Naive thymus-derived CD4-positive, alpha-beta T cell (primary cell): Measurements from ENCODE around the gene ARHGEF7. TPM values are rescaled to one million over a fixed set of nuclear protein-coding genes. Genes with fewer than 3 reads are reported as not detected.
"Not testable (repeated sequence)": the region's sequence is repeated elsewhere in the genome, so short reads cannot be mapped to it uniquely, and the experiment has no call there.

Source experiments
- ATAC-seq: fragments of 150-1000 bp; cut with Tn5 transposase; 2 replicates; pipeline ENCODE4 v1.10.0; 2021; ENCODE audit warnings: mild to moderate bottlenecking, moderate library complexity
- CTCF ChIA-PET: fragments of 350-600 bp; sonication (Branson Sonifier 250); formaldehyde crosslinking; loops from one replicate; lab custom pipeline; 2021; ENCODE audit warnings: antibody characterized with exemption; lab: Charles Lee
- POLR2A ChIA-PET: fragments of 350-600 bp; sonication (Branson Sonifier 250); formaldehyde crosslinking; loops from one replicate; lab custom pipeline; 2021; ENCODE audit warnings: antibody characterized with exemption, inconsistent platforms; lab: Charles Lee
- DNase-seq, 9 donors: peaks; one replicate each; pipeline versions ENCODE4 v3.0.0 to v3.0.0-alpha.2; 2020 to 2022; ENCODE audit warnings: mixed read lengths in 1 of 9
- H3K27ac ChIP-seq: one replicate; pipeline ENCODE4 v1.7.0; 2013; ENCODE audit warnings: mild to moderate bottlenecking, low read depth, low read length, moderate library complexity
- H3K27me3 ChIP-seq, 2 donors: one replicate each; pipeline ENCODE4 v1.7.0; 2013; ENCODE audit warnings: low read length in 2 of 2, mild to moderate bottlenecking in 2 of 2, moderate library complexity in 2 of 2; ENCODE audit not compliant: control insufficient read depth in 2 of 2, insufficient read depth in 2 of 2
- H3K36me3 ChIP-seq, 3 experiments: 1 replicate in 2 of 3; 2 replicates in 1 of 3; pipeline ENCODE4 v1.7.0; 2013; ENCODE audit warnings: low read length in 3 of 3, mild to moderate bottlenecking in 3 of 3, moderate library complexity in 1 of 3; ENCODE audit not compliant: insufficient read depth in 3 of 3, control insufficient read depth in 2 of 3
- H3K4me1 ChIP-seq, 2 donors: one replicate each; pipeline ENCODE4 v1.7.0; 2013; ENCODE audit warnings: low read length in 2 of 2, mild to moderate bottlenecking in 2 of 2, moderate library complexity in 1 of 2; ENCODE audit not compliant: control insufficient read depth in 2 of 2, insufficient read depth in 2 of 2
- H3K4me3 ChIP-seq: 2 replicates; pipeline ENCODE4 v1.7.0; 2013; ENCODE audit warnings: mild to moderate bottlenecking, low read length
- H3K9me3 ChIP-seq, 3 experiments: 1 replicate in 2 of 3; 2 replicates in 1 of 3; pipeline ENCODE4 v1.7.0; 2013; ENCODE audit warnings: low read length in 3 of 3; ENCODE audit not compliant: control insufficient read depth in 2 of 3
- H3K27ac Mint-ChIP-seq, 9 donors: one replicate each; pipeline ENCODE4 v1.8.0; 2020 to 2022; ENCODE audit warnings: mixed read lengths in 9 of 9, mild to moderate bottlenecking in 8 of 9, moderate library complexity in 5 of 9, inconsistent platforms in 2 of 9
- H3K27me3 Mint-ChIP-seq, 5 donors: one replicate each; pipeline ENCODE4 v1.8.0; 2021 to 2022; ENCODE audit warnings: mixed read lengths in 5 of 5, mild to moderate bottlenecking in 1 of 5
- H3K36me3 Mint-ChIP-seq, 5 donors: one replicate each; pipeline ENCODE4 v1.8.0; 2020 to 2022; ENCODE audit warnings: mixed read lengths in 5 of 5, mild to moderate bottlenecking in 3 of 5, inconsistent platforms in 1 of 5
- H3K4me1 Mint-ChIP-seq, 7 donors: one replicate each; pipeline ENCODE4 v1.8.0; 2020 to 2022; ENCODE audit warnings: mixed read lengths in 7 of 7, mild to moderate bottlenecking in 3 of 7, inconsistent platforms in 1 of 7
- H3K4me3 Mint-ChIP-seq, 10 donors: one replicate each; pipeline ENCODE4 v1.8.0; 2020 to 2022; ENCODE audit warnings: mild to moderate bottlenecking in 10 of 10, mixed read lengths in 10 of 10, moderate library complexity in 6 of 10, inconsistent platforms in 2 of 10
- H3K9me3 Mint-ChIP-seq, 11 donors: one replicate each; pipeline ENCODE4 v1.8.0; 2020 to 2022; ENCODE audit warnings: mixed read lengths in 11 of 11, mild to moderate bottlenecking in 4 of 11, inconsistent platforms in 1 of 11, moderate library complexity in 1 of 11
- intact Hi-C, 2 donors: fragments of 100-400 bp; cut with micrococcal nuclease; formaldehyde crosslinking; loops; one replicate each; pipeline ENCODE4 v1.15.1; 2023
- polyA plus RNA-seq, 2 donors: library from polyadenylated mRNA; unstranded; fragments of 300-500 nt; fragmentation: Illumina TruSeq; gene quantifications; one replicate each; pipeline ENCODE4 v1.2.3, GENCODE V29; 2021
- total RNA-seq, 6 experiments: library from RNA in 5 of 6; stranded (reverse) in 5 of 6; gene quantifications; 1 replicate in 5 of 6; 2 replicates in 1 of 6; pipeline ENCODE4 v1.2.3 and lab custom pipeline; 2021 to 2026

ARHGEF7 gene
- total and polyA plus RNA-seq, 7 experiments from 2014 or later, result 10.0 to 84.0 (median 76.7) TPM

- H3K9me3 Mint-ChIP-seq, result peaks cover 20 to 61% (median 39%) of the 10 kb centered on the region in 11 donors
- POLR2A ChIA-PET, H3K4me3 Mint-ChIP-seq, intact Hi-C loops, H3K27me3 ChIP-seq, ATAC-seq, H3K4me3 ChIP-seq, H3K27ac ChIP-seq, CTCF ChIA-PET, H3K4me1 ChIP-seq, H3K27ac Mint-ChIP-seq, H3K36me3 ChIP-seq, H3K4me1 Mint-ChIP-seq, DNase-seq: not testable (repeated sequence)
- peaks cover 5 to 17% (median 11%) of the 10 kb centered on the region in 5 donors for H3K36me3 Mint-ChIP-seq
- peaks cover 0 to 22% (median 5%) of the 10 kb centered on the region in 3 experiments for H3K9me3 ChIP-seq
- peaks cover 22 to 46% (median 36%) of the 10 kb centered on the region in 5 donors for H3K27me3 Mint-ChIP-seq
Measured at GRCh38 chr13:111071526-111071925, 43.6 kb upstream of the ARHGEF7 start.

DNA sequence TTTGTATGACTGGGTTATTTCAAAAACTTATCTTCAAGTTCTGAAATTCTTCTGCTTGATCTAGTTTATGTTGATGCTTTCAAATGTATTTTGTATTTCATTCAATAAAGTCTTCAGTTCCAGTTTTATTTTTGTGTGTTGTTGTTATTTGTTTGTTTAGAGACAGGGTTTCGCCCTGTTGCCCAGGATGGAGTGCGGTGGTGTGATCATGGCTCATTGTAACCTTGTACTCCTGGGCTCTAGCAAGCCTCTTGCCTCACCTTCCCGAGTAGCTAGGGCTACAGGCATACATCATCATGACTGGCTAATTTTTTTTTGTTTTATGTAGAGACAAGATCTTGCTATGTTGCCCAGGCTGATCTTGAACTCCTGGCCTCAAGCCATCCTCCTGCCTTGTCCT, 40.3 kb upstream of the ARHGEF7 start:
- Mint-ChIP-seq H3K9me3 (peaks cover 20 to 65% (median 39%) of the 10 kb centered on the region in 11 donors), H3K27me3 (peaks cover 9 to 25% (median 22%) of the 10 kb centered on the region in 5 donors), H3K4me3 (no peak overlapping the region), H3K4me1 (peaks cover 0 to 3% (median 0%) of the 10 kb centered on the region in 7 donors), H3K27ac (no peak overlapping the region), H3K36me3 (peaks cover 5 to 17% (median 11%) of the 10 kb centered on the region in 5 donors)
- peaks cover 0 to 22% (median 5%) of the 10 kb centered on the region in 3 experiments for H3K9me3 ChIP-seq
- H3K36me3 ChIP-seq, result no peaks in the 10 kb centered on the region
- no peak overlapping the region for H3K4me3 ChIP-seq
- H3K4me1 ChIP-seq, result no peaks in the 10 kb centered on the region
- intact Hi-C loops, result no loop called here
- ATAC-seq, result no peak
- ChIA-PET POLR2A (interaction anchor here (0.7 kb wide), 1 partner anchor 16 kb away, joined by 8 read pairs; no protein-coding TSS in a partner anchor), CTCF (no interaction called here)
- H3K27ac ChIP-seq, result no peak overlapping the region
- DNase-seq, result no peak
- H3K27me3 ChIP-seq, result no peaks in the 10 kb centered on the region

DNA sequence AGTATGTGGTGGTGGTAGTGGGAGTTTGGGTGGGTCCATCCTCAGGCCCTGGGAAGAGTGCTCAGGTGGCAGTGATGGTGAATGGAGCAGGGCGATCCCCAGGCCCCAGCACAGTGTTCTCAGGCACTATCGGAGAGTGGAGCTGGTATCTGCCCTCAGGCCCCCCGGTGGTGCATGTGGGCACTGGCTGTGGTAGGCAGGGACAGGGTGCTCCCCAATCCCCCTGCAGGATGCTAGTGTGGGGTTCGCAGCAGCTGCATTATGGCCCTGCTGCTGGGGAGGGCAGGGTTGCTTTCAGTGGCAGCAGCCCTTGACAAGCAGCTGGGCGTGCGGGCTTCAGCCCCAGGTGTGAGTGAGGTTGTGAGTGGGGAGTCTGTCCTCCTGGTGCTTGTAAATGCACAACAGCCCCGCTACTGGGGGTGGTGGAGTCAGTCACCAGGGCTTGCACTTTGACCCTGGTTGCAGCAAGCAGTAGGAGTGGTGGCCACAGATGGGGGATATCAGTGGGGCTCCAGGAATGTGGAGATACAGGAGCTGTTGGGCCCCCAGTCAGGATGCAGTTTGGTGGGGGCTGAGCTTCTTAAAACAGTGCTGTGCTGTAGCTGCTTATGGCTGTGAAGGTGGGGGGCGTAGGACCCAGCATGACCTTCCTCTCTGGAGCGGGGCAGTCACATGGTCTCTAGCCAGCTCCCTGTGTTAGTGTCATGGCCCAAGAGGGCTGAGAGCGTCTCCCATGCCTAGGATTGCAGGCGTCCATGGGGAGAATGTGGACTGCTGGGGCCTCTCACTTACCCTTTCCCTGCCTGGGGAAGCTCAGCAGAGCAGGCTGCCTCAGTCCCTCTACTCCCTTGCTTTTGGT, 38.7 kb upstream of the ARHGEF7 start:
- DNase-seq (no peak), ATAC-seq (peak; percentile 16)
- Histone ChIP-seq H3K27me3 (no peaks in the 10 kb centered on the region), H3K36me3 (no peaks in the 10 kb centered on the region), H3K9me3 (peaks cover 0 to 15% (median 5%) of the 10 kb centered on the region in 3 experiments), H3K4me3 (no peak overlapping the region), H3K27ac (no peak overlapping the region), H3K4me1 (no peaks in the 10 kb centered on the region)
- ChIA-PET POLR2A (no interaction called here), CTCF (no interaction called here)
- H3K4me3 Mint-ChIP-seq, result no peak overlapping the region
- peaks cover 10 to 51% (median 32%) of the 10 kb centered on the region in 11 donors for H3K9me3 Mint-ChIP-seq
- H3K4me1 Mint-ChIP-seq, result no peaks in the 10 kb centered on the region
- intact Hi-C loops, result no loop called here
- no peak overlapping the region for H3K27ac Mint-ChIP-seq
- peaks cover 9 to 25% (median 18%) of the 10 kb centered on the region in 5 donors for H3K27me3 Mint-ChIP-seq
- H3K36me3 Mint-ChIP-seq, result peaks cover 0 to 8% (median 4%) of the 10 kb centered on the region in 5 donors

- Histone ChIP-seq H3K9me3 (peaks cover 0 to 13% (median 5%) of the 10 kb centered on the region in 3 experiments), H3K4me1 (no peaks in the 10 kb centered on the region), H3K4me3 (no peak overlapping the region), H3K36me3 (no peaks in the 10 kb centered on the region), H3K27ac (no peak overlapping the region), H3K27me3 (no peaks in the 10 kb centered on the region)
- Mint-ChIP-seq H3K27me3 (peaks cover 11 to 21% (median 18%) of the 10 kb centered on the region in 5 donors), H3K4me1 (no peaks in the 10 kb centered on the region), H3K9me3 (peaks cover 5 to 21% (median 12%) of the 10 kb centered on the region in 11 donors), H3K36me3 (peaks cover 0 to 2% (median 0%) of the 10 kb centered on the region in 5 donors), H3K27ac (no peak overlapping the region), H3K4me3 (no peak overlapping the region)
- POLR2A ChIA-PET, result no interaction called here
- intact Hi-C loops, result no loop called here
- no peak for DNase-seq
- no peak for ATAC-seq
- CTCF ChIA-PET, result interaction anchor here (1.8 kb wide), 1 partner anchor 12 kb away, joined by 5 read pairs; no protein-coding TSS in a partner anchor
Measured at GRCh38 chr13:111079375-111079774, 35.7 kb upstream of the ARHGEF7 start.

DNA sequence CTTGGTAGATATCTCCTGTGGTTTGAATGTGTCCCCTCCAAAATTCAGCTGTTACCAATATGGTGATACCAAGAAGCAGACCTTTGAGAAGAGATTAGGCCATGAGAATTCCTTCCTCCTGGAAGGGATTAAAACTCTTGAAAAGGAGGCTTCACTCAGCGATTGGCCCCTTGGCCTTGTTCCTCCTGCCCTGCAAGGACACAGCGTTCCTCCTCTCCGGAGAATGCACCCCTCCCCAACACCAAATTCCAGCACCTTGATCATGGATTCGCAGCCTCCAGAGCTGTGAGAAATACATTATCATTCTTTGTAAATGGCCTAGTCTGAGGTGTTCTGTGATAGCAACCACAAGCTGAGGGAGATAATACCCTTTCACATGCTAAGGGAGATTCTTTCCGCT, 34.5 kb upstream of the ARHGEF7 start:
- H3K4me3 Mint-ChIP-seq, result no peak overlapping the region
- peaks cover 7 to 21% (median 18%) of the 10 kb centered on the region in 5 donors for H3K27me3 Mint-ChIP-seq
- intact Hi-C loops, result no loop called here
- Histone ChIP-seq H3K4me3 (no peak overlapping the region), H3K27ac (no peak overlapping the region), H3K9me3 (peaks cover 0 to 2% (median 2%) of the 10 kb centered on the region in 3 experiments), H3K36me3 (no peaks in the 10 kb centered on the region), H3K27me3 (no peaks in the 10 kb centered on the region), H3K4me1 (no peaks in the 10 kb centered on the region)
- DNase-seq (no peak), ATAC-seq (no peak)
- no peak overlapping the region for H3K27ac Mint-ChIP-seq
- H3K4me1 Mint-ChIP-seq, result no peaks in the 10 kb centered on the region
- ChIA-PET CTCF (no interaction called here), POLR2A (no interaction called here)
- H3K36me3 Mint-ChIP-seq, result no peaks in the 10 kb centered on the region
- peaks cover under 1 to 9% (median 2%) of the 10 kb centered on the region in 11 donors for H3K9me3 Mint-ChIP-seq

GRCh38 chr13:111082240-111082639, 32.9 kb upstream of the ARHGEF7 start:
- Mint-ChIP-seq H3K27me3 (peaks cover 12 to 21% (median 18%) of the 10 kb centered on the region in 5 donors), H3K27ac (no peak overlapping the region), H3K4me1 (no peaks in the 10 kb centered on the region), H3K9me3 (peaks cover 0 to 2% (median 0%) of the 10 kb centered on the region in 11 donors), H3K36me3 (no peaks in the 10 kb centered on the region), H3K4me3 (no peak overlapping the region)
- intact Hi-C loops, result no loop called here
- H3K27me3 ChIP-seq, result no peaks in the 10 kb centered on the region
- no peaks in the 10 kb centered on the region for H3K4me1 ChIP-seq
- CTCF ChIA-PET, result no interaction called here
- POLR2A ChIA-PET, result no interaction called here
- DNase-seq (no peak), ATAC-seq (no peak)
- no peak overlapping the region for H3K4me3 ChIP-seq
- no peak overlapping the region for H3K27ac ChIP-seq
- H3K36me3 ChIP-seq, result no peaks in the 10 kb centered on the region
- H3K9me3 ChIP-seq, result no peaks in the 10 kb centered on the region
